Natural killer cell (primary cell): ENCODE data around the gene PRADC1. TPM values are rescaled to one million over a fixed set of nuclear protein-coding genes. Genes with fewer than 3 reads are reported as not detected.
"Not testable (repeated sequence)": the region's sequence is repeated elsewhere in the genome, so short reads cannot be mapped to it uniquely, and the experiment has no call there.

Experiments used
- ATAC-seq, 3 donors: fragments of 150-1000 bp in 2 of 3; fragments of 200-7000 bp in 1 of 3; cut with Tn5 transposase; 1 replicate in 1 of 3; 2 replicates in 2 of 3; pipeline ENCODE4 v1.10.0; 2021; ENCODE audit warnings: mild to moderate bottlenecking in 2 of 3, moderate library complexity in 2 of 3
- DNase-seq, 2 donors: peaks; one replicate each; pipeline versions ENCODE4 v3.0.0 to v3.0.0-alpha.2; 2013 to 2021; ENCODE audit warnings: mixed read lengths in 1 of 2
- H3K27ac ChIP-seq: one replicate; pipeline ENCODE4 v1.5.1; 2013; ENCODE audit warnings: mild to moderate bottlenecking, low read length
- H3K27me3 ChIP-seq: one replicate; pipeline ENCODE4 v1.6.1; 2013; ENCODE audit warnings: low read length; ENCODE audit not compliant: control insufficient read depth, insufficient read depth
- H3K36me3 ChIP-seq: one replicate; pipeline ENCODE4 v1.6.1; 2013; ENCODE audit warnings: low read length; ENCODE audit not compliant: control insufficient read depth, insufficient read depth
- H3K4me1 ChIP-seq: one replicate; pipeline ENCODE4 v1.6.1; 2013; ENCODE audit warnings: low read length; ENCODE audit not compliant: control insufficient read depth, insufficient read depth
- H3K4me3 ChIP-seq: one replicate; pipeline ENCODE4 v1.5.1; 2013; ENCODE audit warnings: low read length
- H3K9me3 ChIP-seq: one replicate; pipeline ENCODE4 v1.6.1; 2013; ENCODE audit warnings: low read length; ENCODE audit not compliant: control insufficient read depth, insufficient read depth
- H3K27ac Mint-ChIP-seq, 2 donors: one replicate each; pipeline ENCODE4 v1.8.0; 2022; ENCODE audit warnings: mild to moderate bottlenecking in 2 of 2, mixed read lengths in 2 of 2, moderate library complexity in 1 of 2
- H3K27me3 Mint-ChIP-seq, 2 donors: one replicate each; pipeline ENCODE4 v1.8.0; 2022; ENCODE audit warnings: low read depth in 2 of 2, mixed read lengths in 2 of 2
- H3K36me3 Mint-ChIP-seq: one replicate; pipeline ENCODE4 v1.8.0; 2022; ENCODE audit warnings: mixed read lengths
- H3K4me1 Mint-ChIP-seq, 2 donors: one replicate each; pipeline ENCODE4 v1.8.0; 2022; ENCODE audit warnings: mixed read lengths in 2 of 2
- H3K4me3 Mint-ChIP-seq: one replicate; pipeline ENCODE4 v1.8.0; 2022; ENCODE audit warnings: mild to moderate bottlenecking, moderate library complexity, mixed read lengths
- H3K9me3 Mint-ChIP-seq, 2 donors: one replicate each; pipeline ENCODE4 v1.8.0; 2022; ENCODE audit warnings: mixed read lengths in 2 of 2
- WGBS: methylation state at CpG from one replicate; pipeline ENCODE4 v1.1.7; 2013; ENCODE audit warnings: missing lambda C conversion rate; ENCODE audit not compliant: insufficient coverage; 5-methylcytosine and 5-hydroxymethylcytosine counted together
- intact Hi-C: fragments of 100-400 bp; cut with micrococcal nuclease; formaldehyde crosslinking; loops from one replicate; pipeline ENCODE4 v1.14.2; 2022
- total RNA-seq, 4 donors: library from RNA; stranded (reverse); fragments of 120-200 nt in 1 of 4; gene quantifications; one replicate each; pipeline versions ENCODE4 v1.2.3 to v1.2.4, GENCODE V29; 2013 to 2022
- TF ChIP-seq, protein P1 (sequence below): fragments of 200-600 bp; IDR thresholded peaks from one replicate; pipeline ENCODE4 v1.8.0; 2022; ENCODE audit warnings: antibody characterized with exemption

The PRADC1 gene
- total RNA-seq, 3 donors from 2014 or later (not counting 1 experiment from before 2014, with no cell fraction given): 8.3 to 9.7 (median 9.1) TPM

DNA sequence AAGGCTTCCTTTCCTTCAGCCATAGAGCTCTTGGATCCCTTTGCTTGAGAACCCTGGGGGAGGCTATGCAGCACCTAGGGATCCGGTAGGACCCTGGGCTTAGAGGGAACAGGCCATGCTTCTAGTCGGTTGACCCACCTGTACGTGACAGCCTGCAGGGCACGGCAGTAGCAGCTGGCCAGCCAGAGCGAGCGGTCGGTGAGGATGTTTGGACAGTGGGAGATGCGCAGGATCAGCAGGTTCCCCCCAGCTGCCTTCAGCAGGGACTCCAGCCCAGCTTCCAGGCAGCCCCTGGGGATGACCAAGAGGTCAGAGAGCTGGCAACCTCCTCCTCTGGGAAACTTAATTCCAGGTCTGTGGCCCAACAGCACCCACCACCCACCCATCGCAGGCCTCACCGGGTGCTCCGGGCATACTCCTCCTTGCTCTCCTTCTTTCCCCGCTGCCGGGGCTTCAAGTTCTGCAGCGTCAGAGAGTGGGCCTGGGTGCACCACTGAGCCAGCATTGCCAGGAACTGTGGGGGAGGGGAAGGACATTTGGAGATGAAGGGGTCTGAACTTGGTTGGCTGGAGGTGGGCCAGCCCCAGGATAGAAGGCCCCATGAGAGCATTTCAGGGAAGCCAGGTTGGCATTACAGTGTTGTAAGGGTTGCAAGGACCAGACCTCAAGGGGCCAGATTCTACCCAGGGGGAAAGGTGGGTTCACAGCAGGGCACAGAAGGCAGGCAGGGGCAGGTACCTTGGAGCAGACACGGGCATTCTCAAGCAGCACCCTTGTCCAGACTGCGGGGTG is 30.7 kb upstream of the PRADC1 start:
- no peaks in the 10 kb centered on the region for H3K9me3 Mint-ChIP-seq
- Histone ChIP-seq H3K4me1 (peaks cover 4% of the 10 kb centered on the region), H3K4me3 (no peak overlapping the region), H3K27me3 (no peaks in the 10 kb centered on the region), H3K27ac (no peak overlapping the region), H3K36me3 (peaks cover 3% of the 10 kb centered on the region), H3K9me3 (no peaks in the 10 kb centered on the region)
- DNase-seq (no peak), ATAC-seq (no peak)
- WGBS: 96% methylated on average over 16 of the region's 16 CpGs
- peaks cover 7 to 10% of the 10 kb centered on the region in 2 donors for H3K4me1 Mint-ChIP-seq
- TF ChIP-seq, protein P1, sequence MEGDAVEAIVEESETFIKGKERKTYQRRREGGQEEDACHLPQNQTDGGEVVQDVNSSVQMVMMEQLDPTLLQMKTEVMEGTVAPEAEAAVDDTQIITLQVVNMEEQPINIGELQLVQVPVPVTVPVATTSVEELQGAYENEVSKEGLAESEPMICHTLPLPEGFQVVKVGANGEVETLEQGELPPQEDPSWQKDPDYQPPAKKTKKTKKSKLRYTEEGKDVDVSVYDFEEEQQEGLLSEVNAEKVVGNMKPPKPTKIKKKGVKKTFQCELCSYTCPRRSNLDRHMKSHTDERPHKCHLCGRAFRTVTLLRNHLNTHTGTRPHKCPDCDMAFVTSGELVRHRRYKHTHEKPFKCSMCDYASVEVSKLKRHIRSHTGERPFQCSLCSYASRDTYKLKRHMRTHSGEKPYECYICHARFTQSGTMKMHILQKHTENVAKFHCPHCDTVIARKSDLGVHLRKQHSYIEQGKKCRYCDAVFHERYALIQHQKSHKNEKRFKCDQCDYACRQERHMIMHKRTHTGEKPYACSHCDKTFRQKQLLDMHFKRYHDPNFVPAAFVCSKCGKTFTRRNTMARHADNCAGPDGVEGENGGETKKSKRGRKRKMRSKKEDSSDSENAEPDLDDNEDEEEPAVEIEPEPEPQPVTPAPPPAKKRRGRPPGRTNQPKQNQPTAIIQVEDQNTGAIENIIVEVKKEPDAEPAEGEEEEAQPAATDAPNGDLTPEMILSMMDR: no peak
- H3K27me3 Mint-ChIP-seq: no peaks in the 10 kb centered on the region
- no peak overlapping the region for H3K27ac Mint-ChIP-seq
- H3K36me3 Mint-ChIP-seq: no peaks in the 10 kb centered on the region
- no peak overlapping the region for H3K4me3 Mint-ChIP-seq
- intact Hi-C loops: no loop called here

DNA sequence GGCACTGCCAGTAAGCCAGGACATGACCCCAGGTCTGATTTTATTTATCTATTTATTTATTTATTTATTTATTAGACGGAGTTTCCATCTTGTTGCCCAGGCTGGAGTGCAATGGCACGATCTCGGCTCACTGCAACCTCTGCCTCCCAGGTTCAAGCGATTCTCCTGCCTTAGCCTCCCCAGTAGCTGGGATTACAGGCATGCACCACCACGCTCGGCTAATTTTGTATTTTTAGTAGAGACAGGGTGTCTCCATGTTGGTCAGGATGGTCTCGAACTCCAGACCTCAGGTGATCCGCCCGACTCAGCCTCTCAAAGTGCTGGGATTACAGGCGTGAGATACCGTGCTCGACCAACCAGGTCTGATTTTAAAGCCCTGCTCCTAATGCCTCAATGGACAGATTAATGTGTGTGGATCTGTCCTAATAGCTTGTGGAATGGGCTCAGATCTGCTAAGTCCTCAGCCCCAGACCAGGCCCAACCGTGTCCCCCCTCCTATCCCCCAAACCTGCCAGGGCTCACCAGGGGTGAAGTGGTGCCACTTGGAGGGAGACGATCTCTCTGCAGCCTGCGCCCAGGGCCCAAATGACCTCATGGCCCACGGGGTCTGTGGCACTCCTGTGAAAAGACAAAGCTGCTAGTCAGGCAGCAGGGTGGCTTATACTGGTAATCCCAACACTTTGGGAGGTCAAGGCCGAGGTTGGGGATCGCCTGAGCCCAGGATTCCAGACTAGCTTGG is 29.8 kb upstream of the PRADC1 start:
- WGBS: 92% methylated on average over 18 of the region's 18 CpGs
- H3K4me1 ChIP-seq, H3K27ac Mint-ChIP-seq, ATAC-seq, H3K27ac ChIP-seq, H3K27me3 Mint-ChIP-seq, H3K4me3 ChIP-seq, H3K9me3 ChIP-seq, H3K4me1 Mint-ChIP-seq, DNase-seq, H3K9me3 Mint-ChIP-seq, H3K27me3 ChIP-seq, H3K4me3 Mint-ChIP-seq, intact Hi-C loops, H3K36me3 ChIP-seq, H3K36me3 Mint-ChIP-seq: not testable (repeated sequence)

DNA sequence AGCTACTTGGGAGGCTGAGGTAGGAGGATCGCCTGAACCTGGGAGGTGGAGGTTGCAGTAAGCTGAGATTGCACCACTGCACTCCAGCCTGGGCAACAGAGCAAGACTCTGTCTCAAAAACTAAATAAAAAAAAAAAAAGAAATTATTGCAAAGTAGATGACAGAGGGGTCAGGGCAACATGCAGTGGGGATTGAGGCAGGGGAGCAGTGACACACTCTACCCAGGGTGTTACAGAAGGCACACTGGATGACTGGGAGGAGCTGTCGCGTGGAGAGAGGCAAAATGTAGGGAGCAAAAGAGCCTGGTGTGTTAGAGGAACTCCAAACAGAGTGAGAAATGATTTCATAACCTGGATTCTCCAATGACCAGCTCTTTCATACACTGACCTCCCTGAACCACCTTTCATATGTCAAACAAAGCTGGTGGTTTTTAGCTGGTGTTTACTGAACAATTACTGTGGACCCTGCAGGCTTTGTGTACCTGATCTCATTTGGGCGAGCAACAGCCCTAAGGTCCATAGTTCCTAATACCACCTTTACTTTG is 29.1 kb upstream of the PRADC1 start:
- H3K9me3 Mint-ChIP-seq: no peaks in the 10 kb centered on the region
- WGBS: 98% methylated on average over 4 of the region's 4 CpGs

More for the DNA sequence above, 29.1 kb upstream of the PRADC1 start:
- TF ChIP-seq, protein P1: no peak
- no peaks in the 10 kb centered on the region for H3K27me3 ChIP-seq
- H3K36me3 ChIP-seq: peaks cover 3% of the 10 kb centered on the region
- H3K9me3 ChIP-seq: no peaks in the 10 kb centered on the region
- no peaks in the 10 kb centered on the region for H3K4me1 ChIP-seq
- DNase-seq (no peak), ATAC-seq (no peak)
- Mint-ChIP-seq H3K4me1 (peaks cover 0 to under 1% of the 10 kb centered on the region in 2 donors), H3K36me3 (no peaks in the 10 kb centered on the region), H3K4me3 (no peak overlapping the region), H3K27me3 (no peaks in the 10 kb centered on the region), H3K27ac (no peak overlapping the region)
- intact Hi-C loops: no loop called here
- no peak overlapping the region for H3K4me3 ChIP-seq
- H3K27ac ChIP-seq: no peak overlapping the region
